IMR-90 (cell line): ENCODE data around the gene NIPAL3. TPM values are rescaled to one million over a fixed set of nuclear protein-coding genes. Genes with fewer than 3 reads are reported as not detected.

ENCODE experiments used
- ATAC-seq: fragments of 200-7000 bp; cut with Tn5 transposase; 2 replicates; pipeline ENCODE4 v1.9.1; 2020; ENCODE audit warnings: low read depth, mild to moderate bottlenecking, moderate library complexity
- BruUV-seq: library from RNA; stranded (reverse); fragments of 400-500 nt; replicated peaks from 2 replicates; lab custom pipeline; 2021; lab: Mats Ljungman, UMichigan
- CTCF ChIA-PET: fragments of 300-600 bp; formaldehyde crosslinking; extraction: SDS; loops from one replicate; lab custom pipeline; 2021; ENCODE audit warnings: antibody characterized with exemption; lab: Yijun Ruan, JAX
- POLR2A ChIA-PET: fragments of 300-600 bp; sonication (Branson Sonifier 250); formaldehyde crosslinking; loops from one replicate; lab custom pipeline; 2022; ENCODE audit warnings: antibody characterized with exemption; ENCODE audit not compliant: unreplicated experiment; lab: Charles Lee
- DNase-seq: peaks from one replicate; pipeline ENCODE4 v3.0.0; 2013
- H2AFZ ChIP-seq: replicated peaks from 2 replicates; pipeline ENCODE3; 2013; ENCODE audit warnings: low read length, mild to moderate bottlenecking; ENCODE audit not compliant: poor library complexity
- H2AK5ac ChIP-seq: 2 replicates; pipeline ENCODE4 v1.6.1; 2013; ENCODE audit warnings: low read depth, low read length, inconsistent platforms
- H2AK9ac ChIP-seq: replicated peaks from 2 replicates; pipeline ENCODE3; 2013; ENCODE audit warnings: mild to moderate bottlenecking, low read depth, low read length, moderate library complexity; ENCODE audit not compliant: poor library complexity
- H2BK120ac ChIP-seq: 2 replicates; pipeline ENCODE4 v1.6.1; 2013; ENCODE audit warnings: low read depth, low read length, inconsistent platforms
- H2BK15ac ChIP-seq: 3 replicates; pipeline ENCODE4 v1.6.1; 2013; ENCODE audit warnings: low read depth, low read length, inconsistent platforms
- H2BK20ac ChIP-seq: 2 replicates; pipeline ENCODE4 v1.6.1; 2013; ENCODE audit warnings: low read depth, mild to moderate bottlenecking, inconsistent platforms, low read length, moderate library complexity
- H2BK5ac ChIP-seq: 2 replicates; pipeline ENCODE4 v1.6.1; 2013; ENCODE audit warnings: mild to moderate bottlenecking, low read depth, low read length, inconsistent platforms; ENCODE audit not compliant: poor library complexity, severe bottlenecking
- H3K14ac ChIP-seq: replicated peaks from 2 replicates; pipeline ENCODE4 v1.6.1; 2013; ENCODE audit warnings: low read depth, low read length, inconsistent platforms
- H3K18ac ChIP-seq: 2 replicates; pipeline ENCODE4 v1.6.1; 2013; ENCODE audit warnings: low read depth, low read length, control low read depth
- H3K23ac ChIP-seq: 2 replicates; pipeline ENCODE4 v1.6.1; 2013; ENCODE audit warnings: low read depth, low read length, inconsistent platforms
- H3K27ac ChIP-seq: 2 replicates; pipeline ENCODE4 v1.5.1; 2013; ENCODE audit warnings: mild to moderate bottlenecking, control low read depth, low read length; ENCODE audit not compliant: insufficient read depth
- H3K27me3 ChIP-seq: 2 replicates; pipeline ENCODE4 v1.6.1; 2013; ENCODE audit warnings: low read length; ENCODE audit not compliant: control insufficient read depth, insufficient read depth
- H3K36me3 ChIP-seq: 2 replicates; pipeline ENCODE4 v1.6.1; 2013; ENCODE audit warnings: low read length, mixed read lengths; ENCODE audit not compliant: control insufficient read depth, insufficient read depth
- H3K4ac ChIP-seq: 2 replicates; pipeline ENCODE4 v1.6.1; 2013; ENCODE audit warnings: low read depth, low read length, inconsistent platforms
- H3K4me1 ChIP-seq: 2 replicates; pipeline ENCODE4 v1.6.1; 2013; ENCODE audit warnings: low read length, mixed read lengths; ENCODE audit not compliant: control insufficient read depth, insufficient read depth
- H3K4me2 ChIP-seq: 2 replicates; pipeline ENCODE4 v1.6.1; 2013; ENCODE audit warnings: low read depth, mild to moderate bottlenecking, control low read depth, low read length, moderate library complexity
- H3K4me3 ChIP-seq: 2 replicates; pipeline ENCODE4 v1.5.1; 2013; ENCODE audit warnings: low read depth, mild to moderate bottlenecking, control low read depth, low read length, moderate library complexity; ENCODE audit not compliant: insufficient read depth
- H3K56ac ChIP-seq: 2 replicates; pipeline ENCODE4 v1.6.1; 2013; ENCODE audit warnings: low read length, inconsistent platforms; ENCODE audit not compliant: insufficient read depth; ENCODE audit errors: extremely low read depth
- H3K79me1 ChIP-seq, 2 experiments: 2 replicates each; pipeline ENCODE4 v1.6.1; 2013; ENCODE audit warnings: low read length in 2 of 2, inconsistent platforms in 1 of 2, low read depth in 1 of 2
- H3K9ac ChIP-seq: 2 replicates; pipeline ENCODE4 v1.6.1; 2013; ENCODE audit warnings: low read depth, low read length, control low read depth
- H3K9me1 ChIP-seq: 2 replicates; pipeline ENCODE4 v1.6.1; 2013; ENCODE audit warnings: low read length, inconsistent platforms; ENCODE audit not compliant: insufficient read depth
- H3K9me3 ChIP-seq: 2 replicates; pipeline ENCODE4 v1.6.1; 2013; ENCODE audit warnings: low read length; ENCODE audit not compliant: control insufficient read depth, insufficient read depth
- H4K20me1 ChIP-seq: 2 replicates; pipeline ENCODE4 v1.6.1; 2013; ENCODE audit warnings: low read length, inconsistent platforms; ENCODE audit not compliant: insufficient read depth
- H4K5ac ChIP-seq: 2 replicates; pipeline ENCODE4 v1.6.1; 2013; ENCODE audit warnings: mild to moderate bottlenecking, low read depth, low read length, control low read depth
- H4K8ac ChIP-seq, 2 experiments: 2 replicates each; pipeline ENCODE4 v1.6.1; 2013; ENCODE audit warnings: low read depth in 2 of 2, low read length in 2 of 2, control low read depth in 1 of 2, inconsistent platforms in 1 of 2
- H4K91ac ChIP-seq: 2 replicates; pipeline ENCODE4 v1.6.1; 2013; ENCODE audit warnings: low read depth, low read length, inconsistent platforms; ENCODE audit not compliant: insufficient read depth
- BHLHE40 ChIP-seq: fragments of 150-350 bp; IDR thresholded peaks from 2 replicates; pipeline ENCODE4 v1.6.1; 2016; ENCODE audit warnings: mild to moderate bottlenecking, low read depth, low read length
- CEBPB ChIP-seq: IDR thresholded peaks from 2 replicates; pipeline ENCODE4 v1.6.1; 2012; ENCODE audit warnings: low read depth, low read length, improper control_type of control experiment
- CHD1 ChIP-seq: IDR thresholded peaks from 2 replicates; pipeline ENCODE4 v1.6.1; 2012; ENCODE audit warnings: low read depth, low read length, improper control_type of control experiment
- CTCF ChIP-seq: conservative IDR thresholded peaks from 2 replicates; pipeline ENCODE4 v1.5.1; 2012; ENCODE audit warnings: mild to moderate bottlenecking, low read depth, low read length, improper control_type of control experiment
- FOS ChIP-seq: fragments of 150-350 bp; IDR thresholded peaks from 2 replicates; pipeline ENCODE4 v1.6.1; 2016; ENCODE audit warnings: low read depth, low read length
- MAFK ChIP-seq: IDR thresholded peaks from 2 replicates; pipeline ENCODE4 v1.6.1; 2012; ENCODE audit warnings: low read depth, low read length, improper control_type of control experiment
- MAZ ChIP-seq: IDR thresholded peaks from 2 replicates; pipeline ENCODE4 v1.6.1; 2012; ENCODE audit warnings: low read depth, mild to moderate bottlenecking, low read length, improper control_type of control experiment, moderate library complexity, borderline replicate concordance
- MXI1 ChIP-seq: IDR thresholded peaks from 2 replicates; pipeline ENCODE4 v1.6.1; 2012; ENCODE audit warnings: low read depth, mild to moderate bottlenecking, low read length, moderate library complexity, borderline replicate concordance
- NFE2L2 ChIP-seq: fragments of 150-350 bp; IDR thresholded peaks from 2 replicates; pipeline ENCODE4 v1.6.1; 2016; ENCODE audit warnings: low read depth, mild to moderate bottlenecking, low read length
- POLR2A ChIP-seq: IDR thresholded peaks from 2 replicates; pipeline ENCODE4 v1.6.1; 2012; ENCODE audit warnings: mild to moderate bottlenecking, low read depth, low read length
- RAD21 ChIP-seq: IDR thresholded peaks from 2 replicates; pipeline ENCODE4 v1.6.1; 2012; ENCODE audit warnings: low read length, improper control_type of control experiment
- RCOR1 ChIP-seq: IDR thresholded peaks from 2 replicates; pipeline ENCODE4 v1.6.1; 2012; ENCODE audit warnings: mild to moderate bottlenecking, low read length, improper control_type of control experiment; ENCODE audit not compliant: insufficient replicate concordance
- RFX5 ChIP-seq: IDR thresholded peaks from 2 replicates; pipeline ENCODE4 v1.8.0; 2012; ENCODE audit warnings: low read depth, mild to moderate bottlenecking, low read length, moderate library complexity
- SMC3 ChIP-seq: fragments of 150-350 bp; IDR thresholded peaks from 2 replicates; pipeline ENCODE4 v1.6.1; 2016; ENCODE audit warnings: low read depth, mild to moderate bottlenecking, antibody characterized with exemption, low read length, moderate library complexity
- WGBS, 2 experiments: methylation state at CpG; one replicate each; pipeline versions ENCODE4 v1.1.5 to v1.1.7; 2013; ENCODE audit warnings: missing lambda C conversion rate in 2 of 2; ENCODE audit not compliant: insufficient read length in 1 of 2; ENCODE audit errors: extremely low coverage in 2 of 2; 5-methylcytosine and 5-hydroxymethylcytosine counted together
- dilution Hi-C: fragments of 300-500 bp; cut with HindIII; formaldehyde crosslinking; loops from one replicate; pipeline ENCODE4 v1.14.3; 2018; ENCODE audit warnings: low sequenced_read_pairs; ENCODE audit not compliant: unreplicated experiment
- in situ Hi-C: fragments of 300-500 bp; cut with MboI; formaldehyde crosslinking; loops from 3 replicates; pipeline ENCODE4 v1.14.3; 2019; ENCODE audit warnings: low sequenced_read_pairs, inconsistent platforms, mixed read lengths
- intact Hi-C: fragments of 100-400 bp; cut with micrococcal nuclease; formaldehyde crosslinking; loops from 2 replicates; pipeline ENCODE4 v1.10.0; 2022
- polyA plus RNA-seq, 3 experiments: library from polyadenylated mRNA; depleted of rRNA; stranded (reverse); fragments of >200 nt; gene quantifications; 2 replicates each; pipeline ENCODE4 v1.2.3, GENCODE V29; 2012; ENCODE audit warnings: low replicate concordance in 1 of 3
- total RNA-seq: library from RNA; depleted of rRNA; stranded (reverse); fragments of >200 nt; gene quantifications from 2 replicates; pipeline ENCODE4 v1.2.3, GENCODE V29; 2012
- TF ChIP-seq, protein P1 (sequence below): fragments of 150-350 bp; IDR thresholded peaks from 2 replicates; pipeline ENCODE4 v1.6.1; 2016; ENCODE audit warnings: low read depth, mild to moderate bottlenecking, low read length, moderate library complexity, borderline replicate concordance
- TF ChIP-seq, protein P2 (sequence below): fragments of 150-350 bp; IDR thresholded peaks from 2 replicates; pipeline ENCODE4 v1.6.1; 2017; ENCODE audit warnings: mild to moderate bottlenecking, antibody characterized with exemption, low read length, low read depth

The NIPAL3 gene
- total and polyA plus RNA-seq, 2 of the 4 experiments (the other 2 are of a cell fraction), result 55.0 to 123 TPM

GRCh38 chr1:24455272-24455671, 39.7 kb downstream of the NIPAL3 start:
- dilution Hi-C loops, result no loop called here

More at GRCh38 chr1:24455272-24455671, 39.7 kb downstream of the NIPAL3 start:
- BruUV-seq, result no TSS peak
- intact Hi-C loops (no loop called here), in situ Hi-C loops (no loop called here)
- H4K5ac ChIP-seq, result no peak overlapping the region
- ChIA-PET CTCF (interaction anchor here (1.3 kb wide), 1 partner anchor 10 kb away, joined by 3 read pairs; no protein-coding TSS in a partner anchor), POLR2A (no interaction called here)
- no peak overlapping the region for H3K23ac ChIP-seq
- H3K9ac ChIP-seq, result no peak overlapping the region
- peaks cover 45% of the 10 kb centered on the region for H3K36me3 ChIP-seq
- H3K14ac ChIP-seq, result no peak overlapping the region
- H3K18ac ChIP-seq, result no peak overlapping the region
- WGBS, 2 experiments, result no CpG with 5 or more reads among the region's 5 CpGs
- no peak overlapping the region for H3K4me2 ChIP-seq
- ATAC-seq (no peak), DNase-seq (no peak)
- H3K9me3 ChIP-seq, result no peaks in the 10 kb centered on the region
- no peak overlapping the region for H4K8ac ChIP-seq
- H2AFZ ChIP-seq, result no peak overlapping the region
- H4K91ac ChIP-seq, result no peak overlapping the region
- H3K79me1 ChIP-seq, result no peaks in the 10 kb centered on the region; a peak in 2 of 4 replicates
- H2BK5ac ChIP-seq, result no peak overlapping the region
- H4K20me1 ChIP-seq, result no peaks in the 10 kb centered on the region
- H2AK9ac ChIP-seq, result no peak overlapping the region
- peaks cover 17% of the 10 kb centered on the region; the same call in 1 of the 2 replicates for H3K9me1 ChIP-seq
- H3K4me1 ChIP-seq, result no peaks in the 10 kb centered on the region
- no peak overlapping the region for H3K4ac ChIP-seq
- H3K4me3 ChIP-seq, result no peak overlapping the region
- TF ChIP-seq BHLHE40, result no peak
- TF ChIP-seq FOS, result no peak
- no peak for TF ChIP-seq NFE2L2
- TF ChIP-seq, protein P1, sequence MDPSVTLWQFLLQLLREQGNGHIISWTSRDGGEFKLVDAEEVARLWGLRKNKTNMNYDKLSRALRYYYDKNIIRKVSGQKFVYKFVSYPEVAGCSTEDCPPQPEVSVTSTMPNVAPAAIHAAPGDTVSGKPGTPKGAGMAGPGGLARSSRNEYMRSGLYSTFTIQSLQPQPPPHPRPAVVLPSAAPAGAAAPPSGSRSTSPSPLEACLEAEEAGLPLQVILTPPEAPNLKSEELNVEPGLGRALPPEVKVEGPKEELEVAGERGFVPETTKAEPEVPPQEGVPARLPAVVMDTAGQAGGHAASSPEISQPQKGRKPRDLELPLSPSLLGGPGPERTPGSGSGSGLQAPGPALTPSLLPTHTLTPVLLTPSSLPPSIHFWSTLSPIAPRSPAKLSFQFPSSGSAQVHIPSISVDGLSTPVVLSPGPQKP, result no peak
- no peak for TF ChIP-seq MAFK
- TF ChIP-seq CEBPB, result no peak
- TF ChIP-seq, protein P2, sequence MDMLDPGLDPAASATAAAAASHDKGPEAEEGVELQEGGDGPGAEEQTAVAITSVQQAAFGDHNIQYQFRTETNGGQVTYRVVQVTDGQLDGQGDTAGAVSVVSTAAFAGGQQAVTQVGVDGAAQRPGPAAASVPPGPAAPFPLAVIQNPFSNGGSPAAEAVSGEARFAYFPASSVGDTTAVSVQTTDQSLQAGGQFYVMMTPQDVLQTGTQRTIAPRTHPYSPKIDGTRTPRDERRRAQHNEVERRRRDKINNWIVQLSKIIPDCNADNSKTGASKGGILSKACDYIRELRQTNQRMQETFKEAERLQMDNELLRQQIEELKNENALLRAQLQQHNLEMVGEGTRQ, result no peak
- no peak for TF ChIP-seq RCOR1
- TF ChIP-seq SMC3, result no peak
- no peak for TF ChIP-seq CTCF
- no peak for TF ChIP-seq POLR2A
- no peak for TF ChIP-seq RFX5
- TF ChIP-seq MAZ, result no peak
- no peak for TF ChIP-seq CHD1
- no peak for TF ChIP-seq RAD21
- TF ChIP-seq MXI1, result no peak
- no peak overlapping the region for H2BK120ac ChIP-seq
- no peaks in the 10 kb centered on the region for H3K27me3 ChIP-seq
- no peak overlapping the region for H2BK20ac ChIP-seq
- no peak overlapping the region for H3K27ac ChIP-seq
- no peak overlapping the region for H2BK15ac ChIP-seq
- H2AK5ac ChIP-seq, result no peak overlapping the region
- no peak overlapping the region for H3K56ac ChIP-seq
